B cell (primary cell): ENCODE results near the gene KSR2.

Source experiments
- EZH2 ChIP-seq: IDR thresholded peaks from 2 replicates; pipeline ENCODE4 v1.6.1; 2012; ENCODE audit warnings: borderline replicate concordance, low read depth, mild to moderate bottlenecking, moderate library complexity, low read length; ENCODE audit not compliant: insufficient read depth, poor library complexity, severe bottlenecking
- TF ChIP-seq, protein P1 (sequence below): fragments of 200-600 bp; IDR thresholded peaks from one replicate; pipeline ENCODE4 v1.8.0; 2022; ENCODE audit warnings: antibody characterized with exemption, mild to moderate bottlenecking

- TF ChIP-seq EZH2, result no peak
- TF ChIP-seq, protein P1, sequence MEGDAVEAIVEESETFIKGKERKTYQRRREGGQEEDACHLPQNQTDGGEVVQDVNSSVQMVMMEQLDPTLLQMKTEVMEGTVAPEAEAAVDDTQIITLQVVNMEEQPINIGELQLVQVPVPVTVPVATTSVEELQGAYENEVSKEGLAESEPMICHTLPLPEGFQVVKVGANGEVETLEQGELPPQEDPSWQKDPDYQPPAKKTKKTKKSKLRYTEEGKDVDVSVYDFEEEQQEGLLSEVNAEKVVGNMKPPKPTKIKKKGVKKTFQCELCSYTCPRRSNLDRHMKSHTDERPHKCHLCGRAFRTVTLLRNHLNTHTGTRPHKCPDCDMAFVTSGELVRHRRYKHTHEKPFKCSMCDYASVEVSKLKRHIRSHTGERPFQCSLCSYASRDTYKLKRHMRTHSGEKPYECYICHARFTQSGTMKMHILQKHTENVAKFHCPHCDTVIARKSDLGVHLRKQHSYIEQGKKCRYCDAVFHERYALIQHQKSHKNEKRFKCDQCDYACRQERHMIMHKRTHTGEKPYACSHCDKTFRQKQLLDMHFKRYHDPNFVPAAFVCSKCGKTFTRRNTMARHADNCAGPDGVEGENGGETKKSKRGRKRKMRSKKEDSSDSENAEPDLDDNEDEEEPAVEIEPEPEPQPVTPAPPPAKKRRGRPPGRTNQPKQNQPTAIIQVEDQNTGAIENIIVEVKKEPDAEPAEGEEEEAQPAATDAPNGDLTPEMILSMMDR, result no peak
These were observed 541.6 kb downstream of the KSR2 start for GRCh38 chr12:117427211-117427610.
